HFFc6 (cell line): ENCODE measurements around the gene PCBD2. TPM values are rescaled to one million over a fixed set of nuclear protein-coding genes. Genes with fewer than 3 reads are reported as not detected.

Experiments
- DNase-seq: peaks from one replicate; pipeline ENCODE4 v3.0.0-alpha.2; 2018
- H3K27ac Mint-ChIP-seq: 2 replicates; pipeline ENCODE4 v1.8.0; 2020; ENCODE audit warnings: mild to moderate bottlenecking, mixed read lengths
- H3K27me3 Mint-ChIP-seq: 2 replicates; pipeline ENCODE4 v1.8.0; 2021; ENCODE audit warnings: mild to moderate bottlenecking, moderate library complexity, mixed read lengths; ENCODE audit not compliant: insufficient read depth
- H3K36me3 Mint-ChIP-seq: 2 replicates; pipeline ENCODE4 v1.8.0; 2021; ENCODE audit warnings: low read depth, mixed read lengths
- H3K4me1 Mint-ChIP-seq: 2 replicates; pipeline ENCODE4 v1.8.0; 2020; ENCODE audit warnings: low read depth, mixed read lengths
- H3K4me3 Mint-ChIP-seq: 2 replicates; pipeline ENCODE4 v1.8.0; 2020; ENCODE audit warnings: mild to moderate bottlenecking, moderate library complexity, mixed read lengths
- H3K9me3 Mint-ChIP-seq: 2 replicates; pipeline ENCODE4 v1.8.0; 2020; ENCODE audit warnings: mild to moderate bottlenecking, mixed read lengths
- total RNA-seq, 6 experiments: library from RNA; stranded (reverse); fragmentation: NEBNext Ultra II Directional; extraction: Animal tissue kit (Norgen Biotek cat#: 25700); gene quantifications; 2 replicates in 1 of 6; 3 replicates in 5 of 6; pipeline ENCODE4 v1.2.3, GENCODE V29; 2021
- TF ChIP-seq, protein P1 (sequence below): fragments of 200-600 bp; sonication (generic); IDR thresholded peaks from 2 replicates; pipeline ENCODE4 v1.5.0; 2021; ENCODE audit warnings: antibody characterized with exemption, mild to moderate bottlenecking

Gene PCBD2
- total RNA-seq, 6 experiments from 2014 or later, result 8.6 to 11.4 (median 10.0) TPM

DNA sequence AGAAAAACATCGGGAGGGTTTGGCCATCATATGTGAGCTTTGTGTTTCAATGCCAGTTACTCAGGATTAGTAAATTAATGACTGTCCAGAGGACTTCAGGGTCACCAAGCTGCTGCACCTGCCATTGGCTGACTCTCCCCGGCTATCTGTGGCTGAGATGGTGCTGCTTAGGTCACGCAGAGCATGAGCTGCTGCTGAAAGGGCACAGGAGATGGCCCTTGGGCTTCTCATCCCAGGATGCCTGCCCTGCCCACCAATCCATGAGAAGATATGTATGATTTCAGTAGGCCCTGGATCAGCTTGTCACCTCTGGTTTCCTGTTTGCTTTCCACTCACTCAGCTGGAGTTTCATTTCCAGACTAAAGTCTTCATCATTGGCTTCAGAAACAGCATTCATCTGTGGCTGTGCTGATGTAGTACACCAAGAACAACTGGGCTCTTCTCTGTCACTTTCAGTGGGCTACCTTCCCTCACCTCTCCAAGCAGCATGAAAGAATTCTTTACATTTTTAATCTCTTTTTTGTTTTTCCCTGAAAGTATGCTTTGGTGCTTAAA is 60.4 kb downstream of the PCBD2 start:
- no peaks in the 10 kb centered on the region; the same call in none of the 2 replicates for H3K36me3 Mint-ChIP-seq
- no peaks in the 10 kb centered on the region for H3K9me3 Mint-ChIP-seq
- no peak overlapping the region for H3K27ac Mint-ChIP-seq
- no peak for DNase-seq
- no peaks in the 10 kb centered on the region; the same call in 1 of the 2 replicates for H3K27me3 Mint-ChIP-seq
- TF ChIP-seq, protein P1, sequence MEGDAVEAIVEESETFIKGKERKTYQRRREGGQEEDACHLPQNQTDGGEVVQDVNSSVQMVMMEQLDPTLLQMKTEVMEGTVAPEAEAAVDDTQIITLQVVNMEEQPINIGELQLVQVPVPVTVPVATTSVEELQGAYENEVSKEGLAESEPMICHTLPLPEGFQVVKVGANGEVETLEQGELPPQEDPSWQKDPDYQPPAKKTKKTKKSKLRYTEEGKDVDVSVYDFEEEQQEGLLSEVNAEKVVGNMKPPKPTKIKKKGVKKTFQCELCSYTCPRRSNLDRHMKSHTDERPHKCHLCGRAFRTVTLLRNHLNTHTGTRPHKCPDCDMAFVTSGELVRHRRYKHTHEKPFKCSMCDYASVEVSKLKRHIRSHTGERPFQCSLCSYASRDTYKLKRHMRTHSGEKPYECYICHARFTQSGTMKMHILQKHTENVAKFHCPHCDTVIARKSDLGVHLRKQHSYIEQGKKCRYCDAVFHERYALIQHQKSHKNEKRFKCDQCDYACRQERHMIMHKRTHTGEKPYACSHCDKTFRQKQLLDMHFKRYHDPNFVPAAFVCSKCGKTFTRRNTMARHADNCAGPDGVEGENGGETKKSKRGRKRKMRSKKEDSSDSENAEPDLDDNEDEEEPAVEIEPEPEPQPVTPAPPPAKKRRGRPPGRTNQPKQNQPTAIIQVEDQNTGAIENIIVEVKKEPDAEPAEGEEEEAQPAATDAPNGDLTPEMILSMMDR, result no peak
- peaks cover 8% of the 10 kb centered on the region; the same call in 1 of the 2 replicates for H3K4me1 Mint-ChIP-seq
- H3K4me3 Mint-ChIP-seq, result no peak overlapping the region

DNA sequence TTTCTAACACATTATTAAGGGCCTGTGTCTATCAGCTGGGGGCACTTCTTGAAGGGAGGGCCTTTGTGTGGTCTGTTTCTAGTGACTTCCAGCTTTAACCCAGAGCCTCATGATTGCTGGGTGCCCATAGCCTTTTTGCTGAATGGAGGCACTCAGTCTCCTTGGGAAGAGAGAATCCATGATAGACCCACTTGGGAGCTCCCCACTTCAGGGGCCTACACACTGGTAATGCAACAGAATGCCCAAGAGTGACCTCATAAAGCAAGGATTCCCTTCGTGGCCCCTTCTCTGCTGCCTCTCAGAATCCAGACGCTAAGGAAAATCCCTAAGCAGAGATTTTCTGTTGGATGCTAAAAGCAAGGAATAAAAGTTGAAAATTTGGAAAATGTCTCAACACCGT is 62.7 kb downstream of the PCBD2 start, which contains the start of gene CATSPER3:
CATSPER3 (plus strand) TSS at position 301 of the 400 bp plus-strand sequence; CDS start at position 386, 85 bp downstream.
- H3K4me3 Mint-ChIP-seq, result no peak within 1 kb of the TSS
- no peak within 1 kb of the TSS for H3K27ac Mint-ChIP-seq
- no peaks in the 10 kb centered on the region; the same call in 1 of the 2 replicates for H3K36me3 Mint-ChIP-seq
- H3K9me3 Mint-ChIP-seq, result no peaks in the 10 kb centered on the region
- H3K4me1 Mint-ChIP-seq, result peaks cover 8% of the 10 kb centered on the region; the same call in 1 of the 2 replicates
- DNase-seq, result no peak
- TF ChIP-seq, protein P1, result no peak
- no peaks in the 10 kb centered on the region; the same call in 1 of the 2 replicates for H3K27me3 Mint-ChIP-seq

DNA sequence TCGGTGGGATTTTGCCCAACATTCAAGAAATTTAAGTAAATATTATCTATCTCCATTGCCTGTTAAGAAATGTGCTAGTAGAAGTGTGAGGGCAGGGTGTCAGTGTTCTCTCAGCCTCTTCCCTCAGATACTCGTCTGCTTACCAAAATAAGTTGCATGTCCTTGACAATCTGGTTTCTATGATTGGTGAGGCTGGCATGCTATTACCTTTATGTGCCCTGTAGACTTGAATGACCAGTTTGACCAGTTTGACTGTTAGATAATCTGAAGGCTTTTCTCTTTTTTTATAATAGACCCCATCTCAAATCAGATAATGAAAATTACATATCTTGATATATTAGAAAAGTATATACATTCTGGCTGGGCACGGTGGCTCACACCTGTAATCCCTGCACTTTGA is 63.1 kb downstream of the PCBD2 start:
- no peak for DNase-seq
- no peaks in the 10 kb centered on the region; the same call in 1 of the 2 replicates for H3K36me3 Mint-ChIP-seq
- H3K9me3 Mint-ChIP-seq, result no peaks in the 10 kb centered on the region
- TF ChIP-seq, protein P1, result no peak
- no peak overlapping the region for H3K27ac Mint-ChIP-seq
- H3K4me3 Mint-ChIP-seq, result no peak overlapping the region
- H3K4me1 Mint-ChIP-seq, result peaks cover 8% of the 10 kb centered on the region; the same call in 1 of the 2 replicates
- H3K27me3 Mint-ChIP-seq, result no peaks in the 10 kb centered on the region; the same call in 1 of the 2 replicates

DNA sequence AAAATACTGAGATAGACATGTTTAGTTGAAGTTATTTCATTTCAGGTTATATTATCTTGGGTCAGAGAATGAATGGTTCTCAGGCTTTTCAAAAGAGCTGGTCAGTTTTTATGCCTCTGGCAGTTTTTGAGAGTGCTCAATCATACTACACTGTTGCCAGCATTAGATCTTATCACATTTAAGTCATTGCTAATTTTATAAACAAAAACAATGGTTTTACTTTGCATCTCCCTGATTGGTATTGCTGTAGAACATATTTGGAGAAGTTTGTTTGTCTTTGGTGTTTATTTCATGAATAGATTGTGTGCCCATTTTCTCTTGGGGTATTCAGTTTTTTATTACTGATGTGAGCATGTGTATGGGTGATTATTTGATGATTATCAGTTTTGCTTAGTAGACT is 64.2 kb downstream of the PCBD2 start:
- Mint-ChIP-seq H3K27ac (no peak overlapping the region), H3K27me3 (no peaks in the 10 kb centered on the region; the same call in 1 of the 2 replicates), H3K36me3 (no peaks in the 10 kb centered on the region; the same call in 1 of the 2 replicates), H3K9me3 (no peaks in the 10 kb centered on the region), H3K4me3 (no peak overlapping the region), H3K4me1 (peaks cover 8% of the 10 kb centered on the region; the same call in 1 of the 2 replicates)
- DNase-seq, result no peak
- TF ChIP-seq, protein P1, result no peak

DNA sequence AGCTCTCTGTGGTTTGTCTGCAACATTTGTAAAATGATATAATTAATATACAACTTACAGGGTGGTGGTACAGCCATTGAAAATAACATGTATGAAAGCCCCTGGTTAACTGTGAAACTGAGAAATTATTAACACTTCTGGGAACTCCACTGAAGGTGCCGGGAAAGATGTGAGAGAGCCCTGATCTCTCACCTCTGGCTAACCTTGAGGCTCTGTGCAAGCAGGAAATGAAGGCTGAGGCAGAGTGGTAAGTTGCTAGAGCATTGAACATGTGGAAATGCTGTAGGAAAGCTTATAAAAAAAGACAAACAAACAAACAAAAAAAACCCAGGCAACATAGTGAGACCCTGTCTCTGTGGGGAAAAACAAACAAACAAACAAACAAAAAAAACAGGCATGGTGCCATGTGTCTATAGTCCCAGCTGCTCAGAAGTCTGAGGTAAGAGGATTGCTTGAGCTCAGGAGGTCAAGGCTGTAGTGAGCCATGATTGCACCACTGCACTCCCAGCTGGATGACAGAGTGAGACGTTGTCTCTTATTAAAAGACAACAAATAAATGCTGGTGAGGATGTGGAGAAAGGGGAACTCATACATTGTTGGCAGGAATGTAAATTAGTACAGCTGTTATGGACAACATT is 70.3 kb downstream of the PCBD2 start:
- Mint-ChIP-seq H3K27me3 (no peaks in the 10 kb centered on the region), H3K4me1 (peaks cover 9% of the 10 kb centered on the region), H3K9me3 (peaks cover 21% of the 10 kb centered on the region), H3K4me3 (no peak overlapping the region), H3K36me3 (peaks cover 27% of the 10 kb centered on the region), H3K27ac (no peak overlapping the region)
- DNase-seq, result no peak
- TF ChIP-seq, protein P1, result no peak
